Caco-2 (cell line): ENCODE data around the gene JAG1. TPM values are rescaled to one million over a fixed set of nuclear protein-coding genes. Genes with fewer than 3 reads are reported as not detected.

Source experiments
- BruUV-seq: library from RNA; stranded (reverse); fragments of 400-500 nt; replicated peaks from 2 replicates; lab custom pipeline; 2021; lab: Mats Ljungman, UMichigan
- CTCF ChIA-PET: fragments of 300-600 bp; sonication (Branson Sonifier 250); formaldehyde crosslinking; loops from one replicate; lab custom pipeline; 2022; ENCODE audit warnings: antibody characterized with exemption; lab: Charles Lee
- POLR2A ChIA-PET: fragments of 300-600 bp; sonication (Branson Sonifier 250); formaldehyde crosslinking; loops from one replicate; lab custom pipeline; 2022; ENCODE audit warnings: antibody characterized with exemption; lab: Charles Lee
- DNase-seq, 2 experiments: peaks; one replicate each; pipeline versions ENCODE4 v3.0.0 to v3.0.0-alpha.2; 2020 to 2022
- H3K27me3 ChIP-seq: replicated peaks from 2 replicates; pipeline ENCODE4 v1.6.0; 2011; ENCODE audit warnings: low read length; ENCODE audit not compliant: control insufficient read depth, insufficient read depth
- H3K36me3 ChIP-seq: 2 replicates; pipeline ENCODE4 v1.5.1; 2011; ENCODE audit warnings: low read length; ENCODE audit not compliant: control insufficient read depth, insufficient read depth
- H3K4me1 ChIP-seq: fragments of 250-450 bp; sonication (Bioruptor Pico); 2 replicates; pipeline ENCODE4 v1.5.1; 2020; ENCODE audit warnings: mild to moderate bottlenecking
- H3K4me3 ChIP-seq: 2 replicates; pipeline ENCODE4 v1.5.1; 2011; ENCODE audit warnings: low read depth, mild to moderate bottlenecking, control low read depth, low read length
- H3K9me3 ChIP-seq: fragments of 250-450 bp; sonication (Bioruptor Pico); 2 replicates; pipeline ENCODE4 v1.5.1; 2020; ENCODE audit warnings: mild to moderate bottlenecking, moderate library complexity
- H3K27ac Mint-ChIP-seq: one replicate; pipeline ENCODE4 v1.8.0; 2022; ENCODE audit warnings: mixed read lengths; ENCODE audit not compliant: unreplicated experiment
- H3K27me3 Mint-ChIP-seq: one replicate; pipeline ENCODE4 v1.8.0; 2022; ENCODE audit warnings: mixed read lengths; ENCODE audit not compliant: insufficient read depth, unreplicated experiment
- H3K36me3 Mint-ChIP-seq: one replicate; pipeline ENCODE4 v1.8.0; 2022; ENCODE audit warnings: mild to moderate bottlenecking, mixed read lengths; ENCODE audit not compliant: insufficient read depth, unreplicated experiment
- H3K4me1 Mint-ChIP-seq: one replicate; pipeline ENCODE4 v1.8.0; 2022; ENCODE audit warnings: low read depth, mixed read lengths; ENCODE audit not compliant: unreplicated experiment
- H3K4me3 Mint-ChIP-seq: one replicate; pipeline ENCODE4 v1.8.0; 2022; ENCODE audit warnings: mild to moderate bottlenecking, moderate library complexity, mixed read lengths; ENCODE audit not compliant: unreplicated experiment
- H3K9me3 Mint-ChIP-seq: one replicate; pipeline ENCODE4 v1.8.0; 2022; ENCODE audit warnings: mixed read lengths; ENCODE audit not compliant: unreplicated experiment
- CTCF ChIP-seq, 2 experiments: fragments of 200-600 bp in 1 of 2; IDR thresholded peaks; 1 replicate in 1 of 2; 2 replicates in 1 of 2; pipeline versions ENCODE4 v1.5.1 to v1.8.0; 2011 to 2022; ENCODE audit warnings: antibody characterized with exemption in 1 of 2, control low read depth in 1 of 2, inconsistent platforms in 1 of 2, low read depth in 1 of 2, low read length in 1 of 2, mild to moderate bottlenecking in 1 of 2, moderate library complexity in 1 of 2; ENCODE audit not compliant: insufficient read depth in 1 of 2, severe bottlenecking in 1 of 2, unreplicated experiment in 1 of 2
- intact Hi-C: fragments of 100-400 bp; cut with micrococcal nuclease; formaldehyde crosslinking; loops from one replicate; pipeline ENCODE4 v1.10.0; 2022; ENCODE audit not compliant: unreplicated experiment
- total RNA-seq: library from RNA; stranded (reverse); gene quantifications from 2 replicates; pipeline ENCODE4 v1.2.3, GENCODE V29; 2022

Gene JAG1
- total RNA-seq, 1 experiment from 2014 or later: 69.8 TPM

GRCh38 chr20:10687895-10688294, 14.1 kb upstream of the JAG1 start:
- H3K4me1 Mint-ChIP-seq: no peaks in the 10 kb centered on the region
- H3K4me3 Mint-ChIP-seq: no peak overlapping the region
- no peaks in the 10 kb centered on the region for H3K9me3 ChIP-seq
- H3K27me3 Mint-ChIP-seq: no peaks in the 10 kb centered on the region
- H3K27ac Mint-ChIP-seq: no peak overlapping the region
- BruUV-seq: no TSS peak
- H3K36me3 Mint-ChIP-seq: no peaks in the 10 kb centered on the region
- CTCF ChIA-PET: interaction anchor here (0.6 kb wide), 1 partner anchor 593 kb away, joined by 3 read pairs; no protein-coding TSS in a partner anchor
- H3K9me3 Mint-ChIP-seq: no peaks in the 10 kb centered on the region
- no peaks in the 10 kb centered on the region for H3K27me3 ChIP-seq
- DNase-seq: no peak
- H3K36me3 ChIP-seq: no peaks in the 10 kb centered on the region
- peaks cover 4% of the 10 kb centered on the region; the same call in 1 of the 2 replicates for H3K4me1 ChIP-seq
- TF ChIP-seq CTCF (IDR thresholded peaks at IDR 0.05; ENCODE audit: insufficient read depth in 1 of 2, low read depth in 1 of 2, low read length in 1 of 2, severe bottlenecking in 1 of 2, unreplicated experiment in 1 of 2): no peak
- intact Hi-C loops: loop anchor here (2.0 kb wide), 1 partner anchor 21 kb away; no protein-coding TSS in a partner anchor
- no peak overlapping the region for H3K4me3 ChIP-seq
- POLR2A ChIA-PET: no interaction called here

GRCh38 chr20:10686356-10687133, 12.7 kb upstream of the JAG1 start:
- Mint-ChIP-seq H3K4me3 (no peak overlapping the region), H3K9me3 (no peaks in the 10 kb centered on the region), H3K4me1 (no peaks in the 10 kb centered on the region), H3K27me3 (no peaks in the 10 kb centered on the region), H3K36me3 (no peaks in the 10 kb centered on the region), H3K27ac (no peak overlapping the region)
- no peak for DNase-seq
- no TSS peak for BruUV-seq
- ChIA-PET POLR2A (no interaction called here), CTCF (interaction anchor here (0.5 to 1.0 kb wide), 2 partner anchors 13 to 36 kb away, joined by 3 to 5 read pairs; partner anchors contain the start of gene JAG1)
- intact Hi-C loops: loop anchor here (2.0 kb wide), 1 partner anchor 22 kb away; no protein-coding TSS in a partner anchor
- no peak for TF ChIP-seq CTCF (IDR thresholded peaks at IDR 0.05; ENCODE audit: insufficient read depth in 1 of 2, low read depth in 1 of 2, low read length in 1 of 2, severe bottlenecking in 1 of 2, unreplicated experiment in 1 of 2)
- no peak overlapping the region for H3K4me3 ChIP-seq
- no peaks in the 10 kb centered on the region for H3K27me3 ChIP-seq
- H3K36me3 ChIP-seq: no peaks in the 10 kb centered on the region
- peaks cover 4% of the 10 kb centered on the region; the same call in 1 of the 2 replicates for H3K4me1 ChIP-seq
- H3K9me3 ChIP-seq: no peaks in the 10 kb centered on the region

- POLR2A ChIA-PET: interaction anchor here (0.9 kb wide), 1 partner anchor 10 kb away, joined by 3 read pairs; the partner anchor contains the start of gene JAG1
- Mint-ChIP-seq H3K4me3 (no peak overlapping the region), H3K36me3 (no peaks in the 10 kb centered on the region), H3K27me3 (no peaks in the 10 kb centered on the region), H3K9me3 (no peaks in the 10 kb centered on the region), H3K27ac (no peak overlapping the region), H3K4me1 (no peaks in the 10 kb centered on the region)
- Histone ChIP-seq H3K27me3 (no peaks in the 10 kb centered on the region), H3K4me3 (no peak overlapping the region), H3K36me3 (no peaks in the 10 kb centered on the region), H3K9me3 (no peaks in the 10 kb centered on the region), H3K4me1 (peaks cover 4% of the 10 kb centered on the region; the same call in 1 of the 2 replicates)
- no TSS peak for BruUV-seq
- no peak for DNase-seq
- TF ChIP-seq CTCF (IDR thresholded peaks at IDR 0.05; ENCODE audit: insufficient read depth in 1 of 2, low read depth in 1 of 2, low read length in 1 of 2, severe bottlenecking in 1 of 2, unreplicated experiment in 1 of 2): no peak
- CTCF ChIA-PET: no interaction called here
- intact Hi-C loops: no loop called here
Observed at GRCh38 chr20:10683537-10683936, 9.7 kb upstream of the JAG1 start.
